ENCODE data around the gene ATMIN. TPM values are rescaled to one million over a fixed set of nuclear protein-coding genes. Genes with fewer than 3 reads are reported as not detected.

ATMIN gene
- total and polyA plus RNA-seq, 2 experiments from 2014 or later = 22.0 to 60.5 TPM

- Mint-ChIP-seq H3K9me3 (no peaks in the 10 kb centered on the region), H3K27ac (no peak overlapping the region), H3K4me3 (no peak overlapping the region), H3K4me1 (peaks cover 17% of the 10 kb centered on the region), H3K27me3 (ENCODE audit: insufficient read depth, low read depth, poor library complexity) (peaks cover 2% of the 10 kb centered on the region), H3K36me3 (ENCODE audit: low read depth) (no peaks in the 10 kb centered on the region)
- peaks cover 7% of the 10 kb centered on the region for H3K4me1 ChIP-seq (ENCODE audit: insufficient read depth)
- H4K20me1 ChIP-seq (replicated peaks; ENCODE audit: insufficient read depth) = peaks cover 36% of the 10 kb centered on the region
- H3F3A ChIP-seq (replicated peaks; ENCODE audit: low read depth) = no peaks in the 10 kb centered on the region
- no peaks in the 10 kb centered on the region for H3K9me2 ChIP-seq (ENCODE audit: insufficient read depth)
- no peak overlapping the region for H3K4me2 ChIP-seq
- no peak for ATAC-seq
- DNase-seq (ENCODE audit: low spot score) = no peak
- no peak overlapping the region for H3K4me3 ChIP-seq
- H3K27me3 ChIP-seq (ENCODE audit: insufficient read depth) = no peaks in the 10 kb centered on the region
- H3K27ac ChIP-seq (ENCODE audit: low read depth) = no peak overlapping the region
- no peaks in the 10 kb centered on the region for H3K36me3 ChIP-seq (ENCODE audit: insufficient read depth)
- H3K79me2 ChIP-seq (replicated peaks; ENCODE audit: insufficient read depth) = peaks cover 99% of the 10 kb centered on the region
- H2AFZ ChIP-seq = no peak overlapping the region
- no peak for TF ChIP-seq EZH2phosphoT487 (IDR thresholded peaks at IDR 0.05; ENCODE audit: unreplicated experiment)
- TF ChIP-seq NANOG (IDR thresholded peaks at IDR 0.05; ENCODE audit: borderline replicate concordance) = no peak
- no peak for TF ChIP-seq REST (IDR thresholded peaks at IDR 0.05; ENCODE audit: unreplicated experiment)
- TF ChIP-seq STAT1 (IDR thresholded peaks at IDR 0.05; ENCODE audit: unreplicated experiment) = no peak
- no peak for TF ChIP-seq ZNF462 (CRISPR knock-in tag; IDR thresholded peaks at IDR 0.05)
- no peak for TF ChIP-seq JUNB (IDR thresholded peaks at IDR 0.05; ENCODE audit: unreplicated experiment)
- TF ChIP-seq CREB1 (CRISPR knock-in tag; IDR thresholded peaks at IDR 0.05; ENCODE audit: low read depth) = no peak
- no peak for TF ChIP-seq ZNF331 (CRISPR knock-in tag; IDR thresholded peaks at IDR 0.05; ENCODE audit: low read depth)
- no peak for TF ChIP-seq ZNF114 (CRISPR knock-in tag; IDR thresholded peaks at IDR 0.05)
- TF ChIP-seq CTCF (conservative IDR thresholded peaks at IDR 0.05; ENCODE audit: low read depth in 2 of 2) = no peak
- TF ChIP-seq EZH2 (IDR thresholded peaks at IDR 0.05; ENCODE audit: low read depth, unreplicated experiment) = no peak
- TF ChIP-seq ETS1 (IDR thresholded peaks at IDR 0.05) = no peak
Measured at GRCh38 chr16:81001330-81001729, 34.3 kb upstream of the ATMIN start.
